Fibroblast of upper back skin (primary cell): Measurements from ENCODE around the gene ZNF611.
"Not testable (repeated sequence)": the region's sequence is repeated elsewhere in the genome, so short reads cannot be mapped to it uniquely, and the experiment has no call there.

Source experiments
- DNase-seq: peaks from one replicate; pipeline ENCODE4 v3.0.0-alpha.2; 2013

Gene ZNF611

DNA sequence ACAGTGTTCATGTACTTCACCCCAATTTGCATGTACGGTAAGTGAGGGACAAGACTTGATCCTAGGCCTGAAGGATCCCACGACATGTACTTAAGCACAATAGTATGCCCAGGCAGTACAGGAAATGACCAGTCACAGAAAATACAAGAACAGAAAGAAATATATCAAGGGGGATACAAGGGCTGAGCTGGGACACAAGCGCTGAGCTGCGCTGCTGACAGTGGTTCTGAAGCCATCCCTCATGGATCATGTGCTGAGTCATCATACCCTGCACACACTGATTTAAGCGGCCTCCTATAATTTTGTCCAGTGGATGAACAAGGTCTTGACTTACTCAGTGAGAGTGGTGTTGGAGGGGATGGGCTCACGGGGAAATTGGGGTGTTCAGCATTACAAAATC is 59.6 kb downstream of the ZNF611 start:
- DNase-seq, result not testable (repeated sequence)

- DNase-seq, result no peak
Observed at GRCh38 chr19:52673014-52673413, 61.8 kb downstream of the ZNF611 start.

GRCh38 chr19:52670046-52670445 is 64.8 kb downstream of the ZNF611 start:
- no peak for DNase-seq

DNA sequence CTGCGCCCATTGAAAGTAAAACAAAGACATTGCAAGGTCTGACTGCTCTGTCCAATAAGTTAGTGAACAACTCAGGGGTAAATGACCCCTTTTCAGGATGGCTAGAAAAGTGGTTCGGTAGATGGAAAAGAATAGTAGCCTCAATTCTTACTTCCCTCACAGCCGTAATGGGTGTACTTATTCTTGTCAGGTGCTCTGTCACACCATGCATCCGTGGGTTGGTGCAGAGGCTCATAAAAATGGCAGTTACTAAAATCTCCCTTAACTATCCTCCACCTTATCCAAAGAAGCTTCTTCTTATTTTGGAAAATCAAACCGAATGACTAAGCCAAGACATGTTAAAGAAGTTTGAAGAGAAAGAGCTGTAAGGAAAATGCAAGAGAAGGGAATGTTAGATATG is 65.3 kb downstream of the ZNF611 start:
- no peak for DNase-seq

DNA sequence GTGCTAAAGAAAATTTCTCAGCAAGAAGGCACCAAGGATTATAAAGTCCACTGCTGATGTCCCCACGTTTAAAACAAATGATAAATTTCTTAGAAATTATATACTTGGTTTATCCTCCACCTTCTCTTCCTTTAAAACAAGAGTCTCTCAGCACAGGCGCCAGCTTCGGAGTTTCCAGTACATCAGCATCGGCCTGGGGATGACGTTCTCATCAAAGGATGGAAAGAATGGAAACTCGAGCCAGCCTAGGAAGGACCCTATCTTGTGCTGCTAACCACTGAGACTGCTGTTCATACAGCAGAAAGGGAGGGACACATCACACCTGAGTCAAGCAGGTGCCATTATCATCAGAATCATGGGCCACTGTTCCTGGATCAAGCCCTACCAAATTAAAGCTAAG is 66.9 kb downstream of the ZNF611 start:
- no peak for DNase-seq

GRCh38 chr19:52666506-52666905 is 68.3 kb downstream of the ZNF611 start:
- no peak for DNase-seq

GRCh38 chr19:52665529-52665928 is 69.3 kb downstream of the ZNF611 start:
- DNase-seq, result no peak

DNA sequence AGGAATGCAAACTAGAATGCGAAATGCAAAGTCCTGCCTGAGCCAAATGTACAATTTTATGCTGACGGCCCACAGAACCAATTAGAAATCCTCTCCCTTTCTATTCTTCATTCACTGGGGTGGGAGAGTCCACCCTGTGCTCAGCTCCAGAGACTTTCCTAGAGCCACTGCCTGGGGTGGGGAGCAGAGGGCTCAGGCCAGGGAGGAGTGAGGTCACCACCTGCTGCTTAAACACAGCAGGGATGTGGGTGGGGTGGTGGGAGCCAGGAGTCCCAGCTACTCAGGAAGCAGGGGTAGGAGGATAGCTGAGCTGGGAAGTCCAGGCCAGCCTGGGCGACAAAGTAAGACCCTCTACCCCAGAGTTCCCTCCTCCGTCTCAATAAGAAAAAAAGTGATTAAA is 69.8 kb downstream of the ZNF611 start:
- DNase-seq, result no peak

GRCh38 chr19:52664461-52664860 is 70.4 kb downstream of the ZNF611 start:
- DNase-seq, result no peak

GRCh38 chr19:52662631-52663030 is 72.2 kb downstream of the ZNF611 start:
- DNase-seq, result no peak

- DNase-seq, result peak; percentile 28
Observed at GRCh38 chr19:52660981-52661380, 73.9 kb downstream of the ZNF611 start.

DNA sequence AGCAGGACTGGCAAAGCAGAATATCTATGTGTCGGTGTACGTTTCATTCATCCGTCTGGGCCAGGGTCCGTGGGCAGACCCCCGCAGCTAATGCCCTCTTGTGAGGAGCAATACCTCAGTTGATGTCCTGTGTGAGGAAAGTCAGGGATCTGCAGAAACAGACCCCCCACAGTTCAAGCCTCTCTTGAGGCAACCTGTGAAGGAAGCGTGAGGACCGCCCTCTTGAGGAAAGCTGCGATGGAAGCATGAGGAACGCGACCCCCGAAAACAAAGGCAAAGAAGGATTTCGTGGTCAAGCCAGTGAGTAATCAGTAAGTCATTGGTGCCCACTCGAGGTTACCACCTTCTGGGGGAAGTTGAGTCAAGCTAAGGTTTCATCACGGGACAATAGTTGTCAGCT is 75.8 kb downstream of the ZNF611 start:
- no peak for DNase-seq

- no peak for DNase-seq
Observed at GRCh38 chr19:52658595-52658994, 76.2 kb downstream of the ZNF611 start.

- DNase-seq, result no peak
Observed at GRCh38 chr19:52653161-52653560, 81.7 kb downstream of the ZNF611 start.
